ENCODE results near the gene CFL2.

Gene CFL2

DNA sequence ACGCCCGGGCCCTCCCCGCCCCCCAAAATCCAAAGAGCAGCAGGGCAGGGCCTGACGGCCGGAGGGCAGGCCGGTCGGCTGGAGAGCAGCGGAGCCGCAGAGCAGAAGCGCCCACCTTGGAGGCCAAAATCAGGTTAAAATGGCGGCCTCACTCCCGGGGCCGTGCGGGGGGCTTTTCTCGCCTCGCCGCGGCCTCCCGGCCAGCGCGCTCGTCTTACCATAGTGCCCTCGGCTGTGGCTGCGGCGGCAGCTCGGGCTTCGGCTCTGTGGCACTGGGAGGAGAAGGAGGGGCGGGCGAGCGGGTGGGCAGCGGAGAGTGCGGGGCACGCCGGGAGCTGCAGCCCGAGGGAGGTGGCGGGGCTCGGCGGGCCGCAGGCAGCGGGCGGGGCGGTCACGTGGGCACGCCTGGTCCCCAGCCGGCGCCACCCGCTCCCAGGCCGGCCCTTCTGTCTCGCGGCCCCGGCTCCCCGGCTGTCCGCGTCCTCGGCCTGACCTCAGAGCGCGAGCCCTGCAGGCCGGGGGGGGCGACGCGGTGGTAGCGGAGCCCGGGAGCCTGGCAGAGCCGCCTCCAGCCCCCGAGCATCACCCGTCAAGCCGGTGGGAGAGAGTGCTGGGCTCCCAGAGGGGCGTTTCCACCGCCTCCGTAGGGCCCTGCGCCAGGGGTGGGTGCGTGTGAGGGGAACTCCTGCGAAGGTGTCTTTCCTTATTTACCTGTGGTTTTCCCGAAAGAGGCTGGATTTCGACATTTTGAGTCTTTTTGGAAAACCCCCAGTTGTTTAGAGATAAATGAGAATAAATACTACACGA is at the start of gene CFL2:
Gene CFL2, minus strand, starts transcription at position 274 of the 807 bp plus-strand sequence. Its CDS starts 53 bp downstream, at position 221.
- TF ChIP-seq, protein P1, sequence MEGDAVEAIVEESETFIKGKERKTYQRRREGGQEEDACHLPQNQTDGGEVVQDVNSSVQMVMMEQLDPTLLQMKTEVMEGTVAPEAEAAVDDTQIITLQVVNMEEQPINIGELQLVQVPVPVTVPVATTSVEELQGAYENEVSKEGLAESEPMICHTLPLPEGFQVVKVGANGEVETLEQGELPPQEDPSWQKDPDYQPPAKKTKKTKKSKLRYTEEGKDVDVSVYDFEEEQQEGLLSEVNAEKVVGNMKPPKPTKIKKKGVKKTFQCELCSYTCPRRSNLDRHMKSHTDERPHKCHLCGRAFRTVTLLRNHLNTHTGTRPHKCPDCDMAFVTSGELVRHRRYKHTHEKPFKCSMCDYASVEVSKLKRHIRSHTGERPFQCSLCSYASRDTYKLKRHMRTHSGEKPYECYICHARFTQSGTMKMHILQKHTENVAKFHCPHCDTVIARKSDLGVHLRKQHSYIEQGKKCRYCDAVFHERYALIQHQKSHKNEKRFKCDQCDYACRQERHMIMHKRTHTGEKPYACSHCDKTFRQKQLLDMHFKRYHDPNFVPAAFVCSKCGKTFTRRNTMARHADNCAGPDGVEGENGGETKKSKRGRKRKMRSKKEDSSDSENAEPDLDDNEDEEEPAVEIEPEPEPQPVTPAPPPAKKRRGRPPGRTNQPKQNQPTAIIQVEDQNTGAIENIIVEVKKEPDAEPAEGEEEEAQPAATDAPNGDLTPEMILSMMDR (IDR thresholded peaks at IDR 0.05; ENCODE audit: low read depth, low read length) = no peak
- peak within 1 kb of the TSS; percentile 81 for H3K4me3 ChIP-seq (ENCODE audit: low read depth, low read length)

DNA sequence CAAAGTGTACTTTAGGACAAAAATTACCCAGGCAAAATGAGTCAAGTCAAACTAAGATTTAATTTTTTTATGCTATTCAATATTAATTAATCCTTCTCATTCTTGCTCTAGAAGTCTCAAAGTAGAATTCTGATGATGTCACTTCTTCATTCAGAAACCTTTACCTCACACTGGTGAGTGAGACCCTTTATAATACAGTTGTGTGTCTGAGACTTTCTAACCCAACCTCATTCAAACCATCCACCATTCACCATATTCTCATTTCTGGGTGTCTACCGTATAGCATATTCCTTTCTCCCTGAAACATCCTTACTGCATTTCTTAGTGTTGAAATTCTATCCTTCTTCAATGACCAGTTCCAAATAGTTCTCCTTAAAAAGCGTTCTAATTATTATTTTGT is 40.8 kb upstream of the CFL2 start:
- TF ChIP-seq, protein P1 (IDR thresholded peaks at IDR 0.05; ENCODE audit: low read depth, low read length) = no peak
- no peak overlapping the region for H3K4me3 ChIP-seq (ENCODE audit: low read depth, low read length)

DNA sequence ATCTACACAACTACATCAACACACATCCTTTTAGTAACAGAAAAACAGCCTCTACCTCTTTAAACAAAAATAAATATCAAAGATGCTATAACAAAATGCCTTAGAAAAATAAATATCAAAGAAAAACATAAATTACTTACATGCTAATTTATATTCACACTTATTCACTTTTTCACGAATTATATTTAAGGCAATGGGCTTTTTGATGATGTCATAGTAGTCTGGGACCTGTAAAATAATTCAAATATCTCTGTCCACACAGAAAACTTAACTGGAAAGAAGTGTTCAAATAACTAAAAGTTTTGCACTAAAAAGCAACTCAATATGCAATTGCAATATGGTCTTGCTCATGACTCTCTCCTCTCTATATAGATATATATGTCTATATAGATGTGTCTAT is 40.3 kb upstream of the CFL2 start:
- TF ChIP-seq, protein P1 (IDR thresholded peaks at IDR 0.05; ENCODE audit: low read depth, low read length) = no peak
- H3K4me3 ChIP-seq (ENCODE audit: low read depth, low read length) = no peak overlapping the region

DNA sequence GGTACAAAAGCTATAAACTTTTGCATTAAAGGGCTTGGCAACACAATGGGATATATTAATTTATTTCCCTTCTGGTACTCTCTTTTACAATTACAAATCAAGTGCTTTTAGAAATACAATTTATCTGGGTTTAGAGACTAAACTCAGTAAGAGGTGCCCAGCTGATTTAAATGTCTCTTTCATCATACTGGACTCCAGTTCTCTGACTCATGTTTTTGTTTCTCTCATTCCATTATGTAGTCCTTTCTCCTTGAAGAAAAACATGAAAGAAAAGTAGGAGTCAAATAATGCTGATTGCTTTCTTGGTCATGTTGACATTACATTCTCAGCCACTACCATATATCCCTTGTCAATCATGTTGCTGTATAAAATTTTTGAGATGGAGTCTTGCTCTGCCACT is 36.3 kb upstream of the CFL2 start:
- H3K4me3 ChIP-seq (ENCODE audit: low read depth, low read length) = no peak overlapping the region
- TF ChIP-seq, protein P1 (IDR thresholded peaks at IDR 0.05; ENCODE audit: low read depth, low read length) = no peak

DNA sequence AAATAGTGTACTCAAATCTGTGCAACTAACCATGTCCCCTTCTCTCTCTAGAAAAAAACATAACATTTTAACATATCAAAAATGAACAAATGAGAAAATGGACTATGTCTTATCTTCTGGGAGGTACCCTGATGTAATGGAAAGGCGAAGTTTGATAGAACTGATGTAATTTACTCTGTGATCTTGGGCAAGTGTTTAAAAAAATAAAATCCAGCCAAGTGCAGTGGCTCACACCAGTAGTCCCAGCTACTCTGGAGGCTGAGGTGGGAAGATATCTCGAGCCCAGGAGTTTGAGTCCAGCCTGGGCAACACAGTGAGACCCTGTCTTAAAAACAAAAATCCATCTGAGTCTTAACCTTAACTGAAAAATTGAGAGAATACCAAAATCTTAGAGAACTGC is 35.8 kb upstream of the CFL2 start:
- H3K4me3 ChIP-seq (ENCODE audit: low read depth, low read length) = no peak overlapping the region
- TF ChIP-seq, protein P1 (IDR thresholded peaks at IDR 0.05; ENCODE audit: low read depth, low read length) = no peak

DNA sequence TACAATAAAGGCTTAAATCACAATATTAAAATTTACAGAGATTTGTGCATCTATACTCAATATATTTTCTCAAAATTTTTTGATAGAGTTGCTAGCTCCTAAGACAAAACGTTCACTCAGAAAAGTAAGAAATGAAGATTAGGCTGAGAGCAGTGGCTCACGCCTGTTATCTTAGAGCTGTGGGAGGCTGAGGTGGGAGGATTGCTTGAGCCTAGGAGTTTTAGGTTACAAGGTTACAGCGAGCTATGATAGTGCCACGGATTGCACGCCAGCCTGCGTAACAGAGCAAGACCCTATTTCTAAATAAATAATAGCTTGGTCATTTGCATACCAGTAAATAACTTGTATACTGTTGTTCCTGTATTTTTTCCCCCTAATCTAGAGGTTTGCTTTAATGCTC is 35.0 kb upstream of the CFL2 start:
- TF ChIP-seq, protein P1 (IDR thresholded peaks at IDR 0.05; ENCODE audit: low read depth, low read length) = no peak
- no peak overlapping the region for H3K4me3 ChIP-seq (ENCODE audit: low read depth, low read length)

DNA sequence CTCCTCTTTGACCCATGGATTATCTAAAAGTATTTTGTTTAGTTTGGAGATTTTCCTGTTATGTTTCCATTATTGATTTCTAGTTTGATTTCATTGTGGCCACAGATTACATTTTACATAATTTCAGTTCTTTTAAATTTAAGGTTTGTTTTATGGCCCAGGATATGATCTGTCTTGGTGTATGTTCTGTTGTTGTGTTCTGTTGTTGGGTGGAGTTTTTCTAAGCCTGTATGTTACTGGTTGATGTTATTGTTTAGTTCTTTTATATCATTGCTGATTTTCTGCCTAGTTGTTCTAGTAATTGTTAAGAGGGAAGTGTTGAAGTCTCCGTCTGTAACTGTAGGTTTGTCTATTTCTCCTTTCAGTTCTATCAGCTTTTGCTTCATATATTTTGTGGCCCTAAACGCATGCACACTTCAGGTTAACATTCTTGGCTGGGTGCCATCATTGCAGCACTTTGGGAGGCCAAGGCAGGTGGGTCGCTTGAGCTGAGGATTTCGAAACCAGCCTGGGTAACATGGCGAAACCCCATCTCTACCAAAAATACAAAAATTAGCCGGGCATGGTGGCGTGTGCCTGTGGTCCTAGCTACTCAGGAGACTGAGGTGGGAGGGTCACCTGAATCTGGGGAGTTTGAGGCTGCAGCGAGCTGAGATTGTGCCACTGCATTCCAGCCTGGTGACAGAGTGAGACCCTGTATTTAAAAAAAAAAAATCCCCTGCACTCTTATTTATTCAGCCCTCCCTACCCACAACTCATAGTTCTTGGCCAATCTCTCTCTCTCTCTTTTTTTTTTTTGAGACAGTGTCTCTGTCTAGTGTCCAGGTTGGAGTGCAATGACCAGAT is 28.1 kb upstream of the CFL2 start:
- H3K4me3 ChIP-seq (ENCODE audit: low read depth, low read length) = no peak overlapping the region
- TF ChIP-seq, protein P1 (IDR thresholded peaks at IDR 0.05; ENCODE audit: low read depth, low read length) = no peak
